HG03521 (cell line): ENCODE data around the gene ESD.
A peak's percentile ranks its signal among the peaks of the same experiment; 100 is the strongest.
"Not testable (repeated sequence)": the region's sequence is repeated elsewhere in the genome, so short reads cannot be mapped to it uniquely, and the experiment has no call there.

ENCODE experiments used
- ATAC-seq: cut with Tn5 transposase; IDR thresholded peaks from one replicate; pipeline ENCODE4 v1.9.1; 2021; ENCODE audit warnings: mild to moderate bottlenecking, moderate library complexity; ENCODE audit not compliant: unreplicated experiment

The ESD gene

DNA sequence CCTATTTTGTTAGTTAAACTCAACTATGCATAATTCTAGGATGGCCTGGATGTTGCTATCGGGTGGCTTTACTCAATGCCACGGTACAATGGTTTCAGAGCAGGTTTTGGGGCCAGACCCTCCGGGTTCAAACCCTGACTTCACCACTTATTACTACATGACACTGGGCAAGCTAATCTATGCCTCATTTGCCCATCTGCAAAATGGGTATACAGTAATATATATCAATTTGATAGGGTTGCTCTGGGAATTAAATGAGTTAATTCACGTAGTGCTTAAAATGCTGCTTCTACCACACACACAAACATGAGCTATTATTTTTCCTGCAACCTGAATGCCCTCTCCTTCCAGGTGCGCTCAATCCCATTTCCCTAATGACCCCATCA lies 839 bp downstream of the ESD start:
- no peak for ATAC-seq

DNA sequence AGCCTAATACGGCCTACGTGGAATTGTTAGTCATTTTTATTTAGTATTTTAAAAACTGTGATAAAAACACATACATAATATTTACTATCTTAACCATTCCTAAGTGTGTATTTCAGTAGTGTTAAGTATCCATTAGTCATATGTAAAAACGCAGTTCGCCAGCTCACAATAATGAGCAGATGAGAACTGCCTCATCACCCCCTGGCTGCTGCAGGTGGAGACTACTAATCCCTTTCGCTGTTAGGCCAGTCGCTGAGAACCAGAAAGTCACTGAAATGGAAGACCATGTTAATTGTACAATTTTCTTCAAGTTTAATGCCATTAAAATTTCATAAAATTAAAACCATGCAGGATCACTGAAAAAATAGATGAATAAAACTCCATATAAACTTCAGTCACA lies 1.6 kb downstream of the ESD start:
- no peak for ATAC-seq

DNA sequence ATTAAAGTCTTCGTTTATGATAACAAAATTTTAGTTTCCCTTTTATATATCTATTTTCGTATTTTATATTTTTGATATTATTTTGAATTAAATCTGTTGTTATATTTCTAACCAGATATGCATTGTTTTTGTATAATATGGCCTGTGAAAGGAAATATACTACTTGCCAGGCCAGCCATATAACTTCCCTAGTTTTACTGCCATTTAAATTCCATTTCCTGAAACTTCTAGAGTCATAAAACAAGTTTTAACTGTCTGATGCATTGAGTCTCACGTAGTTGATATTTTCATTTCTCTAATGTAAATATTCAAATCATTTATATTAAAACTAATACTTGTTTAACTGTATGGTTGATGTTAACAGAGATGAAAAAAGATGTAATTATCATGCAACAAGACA lies 13.5 kb downstream of the ESD start:
- ATAC-seq, result no peak

DNA sequence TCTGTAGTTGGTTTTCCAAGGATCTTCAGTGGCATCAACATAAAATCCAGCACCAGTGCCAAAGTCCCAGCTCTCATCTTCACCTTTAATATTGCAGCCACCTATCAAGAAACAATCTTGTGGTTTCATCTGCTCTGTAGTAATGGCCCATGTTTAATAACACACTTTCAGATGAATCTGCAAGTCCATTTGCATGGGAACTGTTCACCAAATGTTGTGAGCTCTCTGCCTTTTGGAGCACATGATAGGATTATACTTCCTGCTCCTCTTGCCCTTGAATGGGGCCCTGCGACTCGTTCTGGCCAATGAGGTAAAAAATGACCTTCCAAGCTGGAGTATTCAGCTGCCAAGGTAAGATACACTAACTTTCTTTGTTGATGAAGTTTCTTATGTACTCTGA lies 14.3 kb downstream of the ESD start:
- no peak for ATAC-seq

DNA sequence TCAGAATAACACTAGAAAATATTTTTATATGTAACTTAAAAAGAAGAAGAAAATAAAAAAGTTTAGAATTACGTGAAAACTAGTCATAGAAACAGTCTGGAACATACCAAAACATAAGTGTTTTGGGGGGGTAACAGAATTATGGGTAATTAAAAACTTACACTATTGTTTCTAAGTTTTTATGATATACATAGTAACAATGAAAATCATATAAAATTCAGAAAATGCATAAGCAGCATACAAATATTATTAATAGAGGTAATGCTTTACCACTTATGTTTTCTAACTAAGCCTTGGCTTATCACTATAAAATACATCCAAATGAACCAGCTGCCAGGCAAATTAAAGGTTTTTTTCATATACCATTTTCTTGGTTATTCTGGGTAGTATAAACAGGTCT lies 14.9 kb downstream of the ESD start:
- ATAC-seq, result no peak

DNA sequence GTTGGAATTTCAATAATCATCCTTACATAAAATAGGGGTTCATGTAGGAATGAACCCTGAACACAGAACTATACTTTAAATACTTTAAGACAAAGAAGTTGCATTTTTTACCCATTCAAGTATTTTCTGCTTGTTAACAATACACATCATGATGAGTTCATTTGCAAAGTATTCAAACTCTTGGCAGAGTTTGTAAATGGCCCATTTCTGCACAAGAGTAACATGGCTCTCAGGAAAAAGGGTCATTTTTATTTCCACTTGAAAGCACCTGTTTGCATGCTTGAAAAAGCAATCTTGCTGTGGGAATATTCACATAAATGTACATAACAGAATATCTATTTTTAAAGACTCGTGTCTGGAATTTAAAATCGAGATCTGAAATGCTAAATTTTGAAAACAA lies 18.1 kb downstream of the ESD start:
- no peak for ATAC-seq

DNA sequence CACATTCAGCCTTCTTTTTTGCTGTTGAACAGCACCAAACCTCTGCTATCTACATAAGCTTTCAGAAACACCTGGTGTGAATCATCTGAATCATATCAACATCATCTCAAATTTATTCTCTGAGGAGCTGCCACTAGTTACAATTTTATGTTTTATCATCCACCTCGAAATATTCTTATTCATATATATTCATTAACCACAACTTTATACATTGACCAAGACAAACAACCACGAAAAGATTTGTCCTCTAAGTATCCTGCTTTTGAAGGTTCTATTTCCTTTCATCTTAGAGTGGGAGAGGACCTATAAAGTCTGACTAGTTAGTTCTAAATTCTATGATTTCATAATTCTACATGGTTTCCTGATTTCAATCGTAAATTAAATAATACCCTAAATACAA lies 18.9 kb downstream of the ESD start:
- no peak for ATAC-seq

DNA sequence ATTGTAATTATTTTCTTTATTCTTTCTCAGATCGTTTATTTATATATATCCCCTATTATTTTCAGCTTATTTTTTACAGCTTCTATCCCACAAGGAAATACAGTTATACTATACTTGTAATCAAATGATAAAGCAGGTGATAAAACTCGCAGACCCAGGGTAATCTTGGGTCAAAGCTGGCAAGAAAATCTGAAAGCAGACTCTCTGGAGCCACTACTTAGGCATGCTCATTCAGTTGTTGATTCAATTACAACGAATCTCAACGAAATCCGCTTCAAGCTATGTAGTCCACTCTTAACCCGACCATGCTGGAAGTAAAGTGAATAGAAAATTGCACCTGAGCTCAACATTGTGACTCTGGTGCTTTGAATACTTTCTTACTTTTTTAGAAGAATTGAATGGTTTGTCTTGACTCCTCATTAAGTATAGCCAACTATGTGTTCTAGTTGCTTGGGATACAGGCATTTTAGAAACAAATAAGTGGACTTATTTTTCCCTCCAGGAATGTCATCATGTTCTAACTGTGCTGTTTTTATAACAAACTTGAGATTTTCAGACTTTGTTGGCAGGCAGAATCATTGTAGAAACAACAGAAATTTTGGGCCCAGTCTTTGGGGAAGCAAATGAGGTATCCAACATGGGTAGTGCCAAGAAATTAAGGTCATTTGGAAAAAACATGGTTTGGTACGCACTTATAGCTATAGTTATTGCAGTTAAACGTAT lies 21.4 kb downstream of the ESD start:
- no peak for ATAC-seq

DNA sequence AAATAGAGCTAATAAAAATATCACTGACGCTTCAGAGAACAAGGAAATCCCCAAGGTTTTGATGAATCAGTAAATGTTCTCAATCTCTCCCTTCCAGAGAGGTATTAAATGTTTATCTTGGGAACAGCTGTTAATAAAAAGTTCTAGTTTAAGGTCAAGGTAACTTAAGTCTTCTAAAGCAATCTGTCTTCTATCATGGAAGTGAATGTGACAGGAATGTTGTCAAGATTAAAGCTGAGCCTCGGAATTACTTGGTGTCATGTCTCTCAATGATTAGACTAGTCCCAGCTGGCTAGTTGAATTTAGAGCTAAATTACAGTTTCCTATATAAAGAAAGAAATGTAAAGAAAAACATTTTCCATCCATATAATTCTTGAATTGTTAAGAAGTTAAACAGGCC lies 23.4 kb downstream of the ESD start:
- no peak for ATAC-seq

DNA sequence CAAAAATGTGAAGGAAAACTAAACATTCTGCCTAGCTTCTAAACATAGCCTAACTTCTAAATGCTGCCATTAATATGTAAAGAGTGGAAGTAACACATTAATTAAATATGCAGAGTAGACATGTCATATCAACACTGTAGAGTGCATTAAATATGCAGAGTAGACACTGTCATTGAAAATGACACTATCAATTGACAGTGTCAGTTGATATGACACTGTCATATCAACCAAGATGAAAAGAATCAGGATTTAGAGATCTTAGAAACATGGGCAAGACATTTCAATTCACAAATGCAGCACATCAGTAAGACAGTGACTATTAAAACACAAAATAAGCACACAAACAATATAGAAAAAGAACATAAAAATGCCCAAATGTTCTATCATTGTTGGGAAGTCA lies 25.3 kb downstream of the ESD start:
- no peak for ATAC-seq

DNA sequence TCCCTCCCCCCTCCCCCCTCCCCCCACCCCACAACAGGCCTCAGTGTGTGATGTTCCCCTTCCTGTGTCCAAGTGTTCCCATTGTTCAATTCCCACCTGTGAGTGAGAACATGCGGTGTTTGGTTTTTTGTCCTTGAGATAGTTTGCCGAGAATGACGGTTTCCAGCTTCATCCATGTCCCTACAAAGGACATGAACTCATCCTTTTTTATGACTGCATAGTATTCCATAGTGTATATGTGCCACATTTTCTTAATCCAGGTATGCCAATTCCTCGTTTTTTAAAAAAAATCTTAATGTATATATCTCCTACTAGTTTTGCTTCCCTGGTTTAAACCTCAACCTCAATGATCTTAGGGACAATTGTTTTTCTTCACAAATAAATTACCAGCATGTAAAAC lies 27.0 kb downstream of the ESD start:
- not testable (repeated sequence) for ATAC-seq

DNA sequence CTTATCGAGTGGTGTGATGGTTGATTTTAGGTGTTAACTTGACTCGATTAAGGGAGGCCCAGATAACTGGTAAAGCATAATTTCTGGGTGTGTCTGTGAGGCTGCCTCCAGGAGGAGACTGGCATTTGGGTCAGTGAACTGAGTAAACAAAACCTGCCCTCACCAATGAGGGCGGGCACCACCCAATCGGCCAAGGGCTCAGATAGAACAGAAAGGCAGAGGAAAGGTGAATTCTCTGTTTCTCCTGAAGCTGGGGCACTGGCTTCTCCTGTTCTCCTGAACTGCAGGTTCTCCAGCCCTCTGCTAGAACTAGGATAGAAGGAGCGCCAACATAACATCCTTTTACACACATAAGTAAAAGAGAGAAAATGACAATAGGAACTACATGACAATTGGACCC lies 35.1 kb downstream of the ESD start:
- no peak for ATAC-seq

DNA sequence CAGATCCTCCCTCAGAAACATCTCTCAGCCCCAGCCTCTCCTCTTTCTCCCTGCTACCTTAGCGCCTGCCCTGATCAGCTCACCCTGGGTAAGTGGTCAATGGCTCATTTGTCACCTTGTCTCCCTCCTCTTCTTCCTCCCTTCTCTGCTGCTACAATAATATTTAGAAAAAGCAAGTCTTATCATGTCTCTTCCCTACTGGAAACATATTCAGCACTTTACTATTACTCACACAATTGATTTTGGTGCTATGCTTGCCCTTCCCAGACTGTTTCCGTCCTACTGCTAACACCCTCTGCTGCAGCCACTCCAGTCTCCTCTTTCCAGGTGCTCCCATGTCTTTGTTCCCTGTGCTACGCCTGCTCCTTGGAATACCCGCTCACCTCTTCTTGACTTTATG lies 35.8 kb downstream of the ESD start:
- ATAC-seq, result no peak

DNA sequence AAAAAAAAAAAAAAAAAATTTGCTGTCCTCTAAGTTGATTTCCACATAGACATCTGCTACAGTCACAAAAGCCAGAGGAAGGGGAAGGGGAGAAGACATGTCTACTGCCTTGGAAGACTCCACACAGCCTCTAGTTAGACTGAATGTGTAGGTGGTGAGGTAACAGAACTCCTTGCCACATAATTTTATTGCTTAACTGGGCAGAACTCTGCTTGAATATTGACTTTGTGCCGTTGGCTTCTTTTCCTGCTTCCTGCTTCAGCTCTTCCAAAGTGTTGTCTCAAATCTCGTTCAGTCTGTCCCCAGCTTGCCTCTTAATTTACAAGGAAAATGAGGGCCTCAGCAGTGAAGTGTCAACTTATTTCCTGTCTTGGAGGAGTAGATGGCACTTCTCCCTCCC lies 37.1 kb downstream of the ESD start:
- no peak for ATAC-seq

DNA sequence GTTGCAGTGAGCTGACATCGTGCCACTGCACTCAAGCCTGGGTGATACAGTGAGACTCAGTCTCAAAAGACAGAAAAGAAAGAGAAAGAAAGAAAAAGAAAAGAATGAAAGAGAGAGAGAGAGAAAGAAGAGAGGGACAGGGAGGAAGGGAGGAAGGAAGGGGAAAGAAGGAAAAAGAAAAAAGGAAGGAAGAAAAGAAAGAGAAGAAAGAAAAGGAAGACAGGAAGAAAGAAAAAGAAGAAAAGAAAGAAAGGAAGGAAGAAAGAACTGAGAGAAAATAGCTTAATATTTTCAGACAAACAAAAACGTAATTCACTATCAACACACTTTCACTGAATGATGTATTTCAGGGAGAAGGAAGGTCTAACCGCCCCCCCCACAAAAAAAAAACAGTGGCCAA lies 39.3 kb downstream of the ESD start:
- ATAC-seq, result no peak

DNA sequence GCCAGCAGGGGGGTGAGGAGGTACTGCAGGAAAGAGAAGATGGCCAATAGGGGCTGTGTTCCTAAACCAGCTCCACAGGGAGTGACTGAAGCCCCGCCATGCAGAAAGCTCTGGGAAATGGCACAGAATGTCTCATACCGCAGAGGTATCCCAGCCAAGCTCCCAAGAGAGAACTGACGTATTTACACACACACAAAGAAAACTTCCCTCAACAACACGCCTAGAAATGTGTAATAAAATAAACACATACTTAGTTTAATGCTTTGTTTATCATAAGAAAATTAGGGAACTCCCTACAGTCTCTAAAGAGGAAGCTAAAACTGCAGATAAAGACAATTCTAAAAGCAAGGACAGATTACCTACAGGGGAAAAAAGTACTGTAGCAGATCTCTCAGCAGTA lies 40.0 kb downstream of the ESD start:
- no peak for ATAC-seq

DNA sequence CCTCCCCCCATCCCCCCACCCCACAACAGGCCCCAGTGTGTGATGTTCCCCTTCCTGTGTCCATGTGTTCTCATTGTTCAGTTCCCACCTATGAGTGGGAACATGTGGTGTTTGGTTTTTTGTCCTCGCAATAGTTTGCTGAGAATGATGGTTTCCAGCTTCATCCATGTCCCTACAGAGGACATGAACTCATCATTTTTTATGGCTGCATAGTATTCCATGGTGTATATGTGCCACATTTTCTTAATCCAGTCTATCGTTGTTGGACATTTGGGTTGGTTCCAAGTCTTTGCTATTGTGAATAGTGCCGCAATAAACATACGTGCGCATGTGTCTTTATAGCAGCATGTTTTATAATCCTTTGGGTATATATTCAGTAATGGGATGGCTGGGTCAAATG lies 41.5 kb downstream of the ESD start:
- not testable (repeated sequence) for ATAC-seq

DNA sequence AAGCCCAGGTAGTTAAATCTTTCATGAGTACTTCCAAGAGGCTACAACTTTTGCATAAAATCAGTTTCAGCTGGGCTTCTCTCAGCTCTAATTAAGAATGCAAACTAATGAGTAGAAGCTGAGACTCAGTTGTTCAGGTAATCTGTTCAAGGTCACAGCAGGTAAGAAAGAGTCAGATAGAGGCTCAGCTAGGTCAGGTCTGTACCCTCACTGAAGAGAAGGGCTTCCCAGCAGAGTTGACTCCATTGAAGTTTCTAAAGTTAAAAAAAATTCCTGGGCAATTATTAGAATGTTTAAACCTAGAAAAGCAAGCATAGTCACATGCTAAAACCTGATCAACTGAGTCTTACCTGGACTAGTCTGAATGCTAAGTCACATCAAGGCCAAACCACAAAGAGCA lies 42.1 kb downstream of the ESD start:
- ATAC-seq, result no peak

DNA sequence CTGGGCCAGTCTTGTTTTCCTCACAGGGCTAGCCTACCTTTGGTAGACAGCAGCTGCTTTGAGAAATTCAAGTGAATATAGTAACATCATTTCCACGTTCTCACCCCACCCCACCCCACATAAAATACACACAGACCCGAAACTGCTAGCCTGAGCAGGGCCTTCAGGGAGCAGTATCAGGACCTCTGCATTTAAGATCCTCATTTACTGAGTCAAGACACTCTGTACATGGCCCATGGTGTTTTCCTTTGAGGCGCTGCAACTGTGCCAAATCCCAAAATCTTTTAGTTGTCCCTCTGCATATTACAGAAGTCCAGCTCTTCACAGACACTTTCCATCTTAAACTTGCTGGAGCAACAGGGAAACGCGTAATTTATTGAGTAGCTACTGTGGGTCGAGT lies 43.0 kb downstream of the ESD start:
- no peak for ATAC-seq

DNA sequence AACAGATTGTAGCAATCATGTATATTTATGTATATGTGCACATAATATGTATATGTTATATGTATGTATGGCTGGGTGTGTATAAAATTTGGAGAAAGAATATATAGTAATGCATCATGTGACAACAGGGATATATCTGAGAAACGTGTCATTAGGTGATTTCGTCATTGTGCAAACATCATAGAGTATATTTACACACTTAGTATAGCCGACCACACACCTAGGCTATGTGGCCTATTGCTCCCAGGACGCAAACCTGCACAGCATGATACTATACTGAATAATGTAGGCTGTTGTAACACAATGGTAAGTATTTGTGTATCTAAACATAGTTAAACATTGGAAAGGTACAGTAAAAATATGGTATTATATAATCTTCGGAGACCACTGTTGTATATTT lies 43.8 kb downstream of the ESD start:
- ATAC-seq, result no peak

DNA sequence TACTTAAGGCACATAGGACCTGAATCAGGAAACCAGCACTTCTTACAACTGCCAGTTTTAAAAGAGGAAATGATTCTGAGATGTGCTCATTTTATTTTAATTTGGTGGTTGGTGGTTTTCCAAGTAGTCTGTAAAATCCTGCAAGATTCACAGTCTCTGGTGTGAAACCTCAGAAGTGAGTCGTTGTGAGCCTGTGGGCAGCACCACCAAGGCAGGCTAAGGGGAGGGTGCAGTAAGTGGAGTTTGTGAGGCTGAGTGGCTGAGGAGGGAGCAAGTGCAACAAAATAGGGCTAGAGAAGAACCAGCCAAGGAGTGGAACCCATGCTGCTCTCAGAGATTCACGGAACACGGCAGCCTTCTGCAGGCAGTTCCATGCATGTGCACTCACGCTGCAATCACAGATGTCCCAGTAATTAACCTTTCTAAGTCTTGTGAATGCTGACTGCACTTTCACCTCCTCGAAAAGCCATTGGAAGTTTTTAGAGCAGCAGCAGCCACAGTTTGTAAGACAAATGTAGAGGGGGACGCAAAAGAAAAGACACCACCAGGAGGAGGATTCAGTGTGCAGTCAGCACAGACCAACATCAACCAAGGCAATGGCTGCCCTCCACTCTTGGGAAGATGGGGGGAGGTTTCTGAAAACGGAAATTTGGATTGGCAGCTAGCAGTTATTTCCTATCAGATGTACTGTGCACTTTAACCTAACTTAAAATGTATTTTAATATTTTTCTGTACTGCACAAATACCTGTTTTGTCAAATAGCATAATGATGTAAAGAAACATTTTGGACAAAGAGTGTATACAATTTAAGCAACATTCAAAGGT lies 44.9 kb downstream of the ESD start:
- peak; percentile 72 for ATAC-seq

DNA sequence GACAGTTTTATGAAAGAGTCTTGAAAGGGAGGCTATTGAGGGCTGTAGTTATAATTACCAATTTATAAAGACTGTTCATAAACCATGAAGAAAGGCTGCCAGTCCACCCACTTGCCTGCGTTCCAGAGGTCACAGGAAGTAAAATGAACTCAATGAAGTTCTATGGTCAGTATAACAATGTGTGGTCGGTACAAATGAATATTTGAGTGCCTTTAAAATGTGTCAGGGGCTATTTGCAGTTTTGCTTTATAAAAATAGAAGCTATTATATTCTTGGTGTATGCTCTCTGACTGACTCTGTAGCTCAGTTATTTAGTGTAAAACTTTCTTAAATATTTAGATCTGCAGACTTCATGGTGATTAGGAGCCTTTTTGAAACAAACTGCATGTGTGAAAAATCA lies 47.0 kb downstream of the ESD start:
- no peak for ATAC-seq

DNA sequence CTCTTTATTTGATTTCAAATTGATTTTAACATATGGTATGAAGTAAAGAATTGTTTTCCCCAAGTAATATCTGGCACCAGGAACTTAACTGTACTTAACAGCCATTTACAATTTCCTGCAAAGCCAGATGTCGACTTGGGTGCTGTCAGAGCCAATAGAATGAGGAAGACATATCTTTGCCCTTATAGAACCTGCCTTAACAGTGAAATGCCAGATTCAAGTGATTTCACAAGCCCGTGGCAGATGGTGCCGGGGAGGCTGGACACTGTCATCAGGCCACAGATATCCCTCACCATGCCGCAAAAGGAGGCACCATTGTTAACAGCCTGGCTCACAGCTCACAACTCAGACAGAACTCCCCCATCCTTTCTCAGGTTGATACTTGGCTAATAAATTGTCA lies 48.7 kb downstream of the ESD start:
- ATAC-seq, result no peak
